Mesenchymal stem cell (in vitro differentiated cells and primary cell): ENCODE results near the gene VASH1.

Source experiments
- DNase-seq: peaks from one replicate; pipeline ENCODE4 v3.0.0-alpha.2; 2013
- H2AFZ ChIP-seq: one replicate; pipeline ENCODE4 v1.6.1; 2013; ENCODE audit warnings: low read depth, mild to moderate bottlenecking, control low read depth, inconsistent platforms, low read length, moderate library complexity
- H2AK5ac ChIP-seq: 2 replicates; pipeline ENCODE4 v1.6.1; 2013; ENCODE audit warnings: low read length, moderate library complexity, mild to moderate bottlenecking, inconsistent platforms; ENCODE audit not compliant: severe bottlenecking
- H2BK120ac ChIP-seq: one replicate; pipeline ENCODE4 v1.6.1; 2013; ENCODE audit warnings: low read depth, mild to moderate bottlenecking, inconsistent platforms, low read length, moderate library complexity
- H2BK12ac ChIP-seq, 2 experiments: one replicate each; pipeline ENCODE4 v1.6.1; 2013; ENCODE audit warnings: inconsistent platforms in 2 of 2, low read length in 2 of 2, mild to moderate bottlenecking in 2 of 2, moderate library complexity in 2 of 2, control low read depth in 1 of 2
- H2BK15ac ChIP-seq: one replicate; pipeline ENCODE4 v1.6.1; 2013; ENCODE audit warnings: mild to moderate bottlenecking, low read depth, inconsistent platforms; ENCODE audit not compliant: poor library complexity, severe bottlenecking
- H2BK5ac ChIP-seq: 2 replicates; pipeline ENCODE4 v1.6.1; 2013; ENCODE audit warnings: low read depth, mild to moderate bottlenecking, low read length, control low read depth, inconsistent platforms; ENCODE audit not compliant: poor library complexity, severe bottlenecking
- H3K14ac ChIP-seq, 2 experiments: one replicate each; pipeline ENCODE4 v1.6.1; 2013; ENCODE audit warnings: inconsistent platforms in 2 of 2, low read length in 2 of 2, control low read depth in 1 of 2, mild to moderate bottlenecking in 1 of 2, moderate library complexity in 1 of 2
- H3K18ac ChIP-seq, 2 experiments: one replicate each; pipeline ENCODE4 v1.6.1; 2013; ENCODE audit warnings: inconsistent platforms in 2 of 2, low read length in 2 of 2, control low read depth in 1 of 2, low read depth in 1 of 2, mild to moderate bottlenecking in 1 of 2
- H3K23ac ChIP-seq, 2 experiments: one replicate each; pipeline ENCODE4 v1.6.1; 2013; ENCODE audit warnings: inconsistent platforms in 2 of 2, low read length in 2 of 2, mild to moderate bottlenecking in 2 of 2, moderate library complexity in 2 of 2, control low read depth in 1 of 2
- H3K27ac ChIP-seq: 2 replicates; pipeline ENCODE4 v1.5.1; 2013; ENCODE audit warnings: mild to moderate bottlenecking, moderate library complexity, low read length, control low read depth, inconsistent platforms; ENCODE audit not compliant: poor library complexity, severe bottlenecking
- H3K27me3 ChIP-seq, 2 experiments: 2 replicates each; pipeline versions ENCODE4 v1.6.1 to v1.7.0; 2013; ENCODE audit warnings: low read length in 2 of 2, mild to moderate bottlenecking in 2 of 2, moderate library complexity in 2 of 2, control low read depth in 1 of 2, inconsistent platforms in 1 of 2; ENCODE audit not compliant: control insufficient read depth in 1 of 2, insufficient read depth in 1 of 2
- H3K36me3 ChIP-seq, 2 experiments: 2 replicates each; pipeline versions ENCODE4 v1.6.1 to v1.7.0; 2013; ENCODE audit warnings: low read length in 2 of 2, control low read depth in 1 of 2, inconsistent platforms in 1 of 2, low read depth in 1 of 2, mild to moderate bottlenecking in 1 of 2; ENCODE audit not compliant: insufficient read depth in 2 of 2, control insufficient read depth in 1 of 2
- H3K4ac ChIP-seq, 2 experiments: one replicate each; pipeline ENCODE4 v1.6.1; 2013; ENCODE audit warnings: inconsistent platforms in 2 of 2, low read length in 2 of 2, mild to moderate bottlenecking in 2 of 2, moderate library complexity in 2 of 2, control low read depth in 1 of 2, low read depth in 1 of 2
- H3K4me1 ChIP-seq: 2 replicates; pipeline ENCODE4 v1.6.1; 2013; ENCODE audit warnings: low read depth, low read length, control low read depth; ENCODE audit not compliant: control insufficient read depth, insufficient read depth
- H3K4me2 ChIP-seq: 2 replicates; pipeline ENCODE4 v1.6.1; 2013; ENCODE audit warnings: low read length, mild to moderate bottlenecking, inconsistent platforms; ENCODE audit not compliant: poor library complexity, severe bottlenecking
- H3K4me3 ChIP-seq, 2 experiments: 2 replicates each; pipeline versions ENCODE4 v1.5.1 to v1.7.0; 2013; ENCODE audit warnings: low read length in 2 of 2, mild to moderate bottlenecking in 2 of 2, control low read depth in 1 of 2, low read depth in 1 of 2; ENCODE audit not compliant: insufficient read depth in 1 of 2
- H3K79me1 ChIP-seq: replicated peaks from 2 replicates; pipeline ENCODE4 v1.6.1; 2013; ENCODE audit warnings: mild to moderate bottlenecking, control low read depth, low read length, inconsistent platforms; ENCODE audit not compliant: poor library complexity, severe bottlenecking
- H3K9ac ChIP-seq: 2 replicates; pipeline ENCODE4 v1.7.0; 2013; ENCODE audit warnings: mild to moderate bottlenecking, low read length, moderate library complexity
- H3K9me3 ChIP-seq: 2 replicates; pipeline ENCODE4 v1.7.0; 2013; ENCODE audit warnings: mild to moderate bottlenecking, low read length; ENCODE audit not compliant: control insufficient read depth
- H4K8ac ChIP-seq: one replicate; pipeline ENCODE4 v1.6.1; 2013; ENCODE audit warnings: inconsistent platforms, mild to moderate bottlenecking, low read length, moderate library complexity
- H4K91ac ChIP-seq: one replicate; pipeline ENCODE4 v1.6.1; 2013; ENCODE audit warnings: mild to moderate bottlenecking, low read length, inconsistent platforms
- WGBS: methylation state at CpG from one replicate; pipeline ENCODE4 v1.1.7; 2013; ENCODE audit warnings: mixed read lengths; 5-methylcytosine and 5-hydroxymethylcytosine counted together

The VASH1 gene

DNA sequence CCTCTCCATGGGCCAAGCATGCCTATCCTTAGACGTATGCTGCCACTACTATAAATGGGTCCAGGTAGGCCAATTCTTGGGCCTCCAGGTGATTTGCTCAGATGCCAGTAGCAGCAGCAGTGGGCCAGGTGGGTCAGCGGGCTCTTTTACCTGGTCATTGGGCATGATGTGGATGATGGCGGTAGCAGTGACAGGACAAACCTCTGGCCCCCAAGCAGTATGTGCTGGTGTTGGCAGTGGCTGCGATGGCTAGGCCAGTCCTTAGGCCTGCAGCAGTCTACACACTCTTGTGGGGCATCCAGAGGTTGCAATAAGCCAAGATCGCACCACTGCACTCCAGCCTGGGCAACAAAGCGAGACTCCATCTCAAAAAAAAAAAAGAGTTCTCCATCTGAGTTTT is 19.1 kb upstream of the VASH1 start:
- Histone ChIP-seq H3K14ac (no peak overlapping the region), H4K8ac (no peak overlapping the region), H4K91ac (no peak overlapping the region), H3K23ac (no peak overlapping the region), H3K4ac (no peak overlapping the region), H3K4me1 (no peaks in the 10 kb centered on the region), H2BK5ac (no peak overlapping the region), H2BK120ac (no peak overlapping the region), H3K9me3 (peaks cover 15% of the 10 kb centered on the region), H3K18ac (no peak overlapping the region), H3K36me3 (no peaks in the 10 kb centered on the region), H3K9ac (no peak overlapping the region), H3K4me2 (no peak overlapping the region), H2AK5ac (no peak overlapping the region), H3K27me3 (no peaks in the 10 kb centered on the region), H3K79me1 (no peaks in the 10 kb centered on the region), H2AFZ (no peak overlapping the region), H2BK15ac (no peak overlapping the region), H3K27ac (no peak overlapping the region), H3K4me3 (no peak overlapping the region), H2BK12ac (no peak overlapping the region)
- WGBS = 78% methylated on average over 6 of the region's 6 CpGs
- DNase-seq = no peak

DNA sequence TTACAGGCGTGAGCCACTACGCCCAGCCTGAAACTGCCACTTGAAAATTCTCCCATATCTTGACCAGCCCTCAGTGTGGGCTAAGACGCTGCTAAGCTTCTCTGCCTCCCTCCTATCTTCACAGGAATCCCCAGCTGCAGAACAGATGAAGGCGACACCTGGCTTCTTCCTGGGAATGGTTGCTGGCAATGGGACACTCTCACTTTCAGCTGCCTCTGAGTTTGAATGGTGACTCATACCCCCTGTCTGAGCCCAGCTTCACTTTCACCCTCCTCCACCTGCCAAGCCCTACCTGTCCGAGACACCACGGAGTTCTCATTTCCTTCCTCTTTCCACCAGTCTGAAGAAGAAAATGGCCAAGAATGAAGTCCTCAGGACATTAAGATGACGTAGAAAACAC is 18.3 kb upstream of the VASH1 start:
- no peak overlapping the region for H3K27ac ChIP-seq
- H3K4me3 ChIP-seq = no peak overlapping the region
- no peak overlapping the region for H3K14ac ChIP-seq
- no peak overlapping the region for H2BK12ac ChIP-seq
- no peak for DNase-seq
- no peak overlapping the region for H3K4me2 ChIP-seq
- no peak overlapping the region for H3K9ac ChIP-seq
- peaks cover 15% of the 10 kb centered on the region for H3K9me3 ChIP-seq
- WGBS = 89% methylated on average over 7 of the region's 7 CpGs
- H2BK120ac ChIP-seq = no peak overlapping the region
- no peak overlapping the region for H2AK5ac ChIP-seq
- H2BK15ac ChIP-seq = no peak overlapping the region
- H3K79me1 ChIP-seq = no peaks in the 10 kb centered on the region
- H3K23ac ChIP-seq = no peak overlapping the region
- no peak overlapping the region for H3K18ac ChIP-seq
- H3K36me3 ChIP-seq = no peaks in the 10 kb centered on the region
- no peaks in the 10 kb centered on the region for H3K27me3 ChIP-seq
- H2AFZ ChIP-seq = no peak overlapping the region
- no peaks in the 10 kb centered on the region for H3K4me1 ChIP-seq
- no peak overlapping the region for H4K8ac ChIP-seq
- H4K91ac ChIP-seq = no peak overlapping the region
- H2BK5ac ChIP-seq = no peak overlapping the region
- H3K4ac ChIP-seq = no peak overlapping the region

DNA sequence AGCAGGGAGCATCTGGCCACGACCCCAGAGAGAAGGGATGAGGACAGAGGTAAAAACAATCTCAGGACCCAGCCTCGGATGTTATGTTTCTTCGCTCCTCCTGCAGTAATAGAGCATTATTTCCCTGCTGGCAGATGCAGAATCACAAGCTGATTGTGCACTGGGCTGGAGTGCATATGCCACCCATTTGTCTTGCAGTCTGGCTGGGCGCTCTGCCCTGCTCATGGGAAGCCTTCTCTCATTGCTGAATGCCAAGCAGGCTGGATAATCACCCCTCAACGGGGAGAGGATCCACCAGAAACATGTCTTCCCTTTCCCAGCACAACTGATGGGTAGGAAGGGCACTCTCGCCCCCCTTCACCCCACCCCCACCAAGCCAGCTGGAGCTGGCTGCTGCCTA is 8.5 kb upstream of the VASH1 start:
- Histone ChIP-seq H3K9me3 (no peaks in the 10 kb centered on the region), H3K9ac (no peak overlapping the region), H3K18ac (no peak overlapping the region), H3K36me3 (no peaks in the 10 kb centered on the region), H3K4me3 (no peak overlapping the region), H3K23ac (no peak overlapping the region), H3K4me1 (no peaks in the 10 kb centered on the region), H3K79me1 (no peaks in the 10 kb centered on the region), H3K27ac (no peak overlapping the region), H2AK5ac (no peak overlapping the region), H4K8ac (no peak overlapping the region), H2BK12ac (no peak overlapping the region), H2BK15ac (no peak overlapping the region), H3K4ac (no peak overlapping the region), H3K4me2 (no peak overlapping the region), H2BK120ac (no peak overlapping the region), H3K14ac (no peak overlapping the region), H4K91ac (no peak overlapping the region), H3K27me3 (peaks cover 7 to 11% of the 10 kb centered on the region in 2 experiments), H2BK5ac (no peak overlapping the region), H2AFZ (no peak overlapping the region)
- WGBS = 48% methylated on average over 6 of the region's 6 CpGs
- no peak for DNase-seq

DNA sequence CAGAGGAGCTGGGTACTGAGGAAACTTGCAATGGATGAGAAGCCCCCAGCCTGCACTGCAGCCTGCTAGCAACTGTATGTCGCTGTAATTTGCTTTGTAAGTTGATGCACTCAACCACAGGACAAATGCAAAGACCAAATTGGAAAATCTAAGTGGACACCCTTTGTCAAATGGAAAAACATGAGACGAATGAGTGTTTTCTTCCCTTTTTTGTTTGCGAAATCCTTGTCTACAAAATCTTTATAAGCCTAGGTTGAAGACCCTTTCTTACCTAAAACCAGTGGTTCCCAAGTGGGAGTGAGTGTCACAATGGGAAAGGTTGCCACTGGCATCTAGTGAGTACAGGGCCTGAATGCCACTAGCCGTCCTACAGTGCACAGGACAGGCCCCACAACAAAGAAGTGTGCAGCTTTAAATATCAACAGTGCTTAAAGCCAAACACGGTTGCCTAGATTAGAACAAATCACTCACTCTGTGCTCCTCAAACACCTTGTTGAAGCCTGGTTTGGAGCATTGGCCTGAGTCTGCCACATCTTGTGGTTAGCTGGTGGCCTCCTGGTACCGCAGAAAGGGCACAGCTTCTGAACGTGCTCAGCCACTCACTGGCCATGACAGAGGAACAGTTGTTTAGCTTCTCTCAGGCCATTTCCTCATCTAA is 7.6 kb upstream of the VASH1 start:
- H3K23ac ChIP-seq = no peak overlapping the region

More for the DNA sequence above, 7.6 kb upstream of the VASH1 start:
- Histone ChIP-seq H3K18ac (no peak overlapping the region), H3K36me3 (no peaks in the 10 kb centered on the region), H3K9me3 (no peaks in the 10 kb centered on the region), H3K27me3 (peaks cover 7 to 11% of the 10 kb centered on the region in 2 experiments), H2BK15ac (no peak overlapping the region), H3K79me1 (no peaks in the 10 kb centered on the region), H2BK5ac (no peak overlapping the region), H3K14ac (no peak overlapping the region), H3K4me1 (no peaks in the 10 kb centered on the region), H2BK12ac (no peak overlapping the region), H3K9ac (no peak overlapping the region), H4K91ac (no peak overlapping the region), H4K8ac (no peak overlapping the region), H3K4me3 (no peak overlapping the region), H2BK120ac (no peak overlapping the region), H2AK5ac (no peak overlapping the region), H3K4me2 (no peak overlapping the region), H2AFZ (no peak overlapping the region), H3K4ac (no peak overlapping the region), H3K27ac (no peak overlapping the region)
- DNase-seq = no peak
- WGBS = 94% methylated on average over 6 of the region's 7 CpGs
